ENCODE results near the gene MIB2.
"Not testable (repeated sequence)": the region's sequence is repeated elsewhere in the genome, so short reads cannot be mapped to it uniquely, and the experiment has no call there.

The MIB2 gene

GRCh38 chr1:1669468-1670440 lies 54.5 kb downstream of the MIB2 start:
- Histone ChIP-seq H3K36me3 (ENCODE audit: control insufficient read depth in 4 of 4, insufficient read depth in 4 of 4, low read length in 3 of 4) (peaks cover 0 to 68% (median 37%) of the 10 kb centered on the region in 4 experiments), H3K4me3 (ENCODE audit: control insufficient read depth in 1 of 7, extremely low read depth in 1 of 7, insufficient read depth in 4 of 7, low read depth in 2 of 7, low read length in 6 of 7) (no peak overlapping the region), H3K4me1 (ENCODE audit: control extremely low read depth in 1 of 4, control insufficient read depth in 4 of 4, insufficient read depth in 4 of 4, low read length in 3 of 4) (no peaks in the 10 kb centered on the region), H3K27me3 (replicated peaks in 2 of 5; ENCODE audit: control insufficient read depth in 4 of 5, insufficient read depth in 5 of 5, low read length in 4 of 5) (no peaks in the 10 kb centered on the region), H3K9me3 (ENCODE audit: control extremely low read depth in 1 of 5, control insufficient read depth in 4 of 5, insufficient read depth in 2 of 5, low read depth in 1 of 5, low read length in 4 of 5) (no peaks in the 10 kb centered on the region), H3K27ac (ENCODE audit: insufficient read depth in 1 of 2, low read depth in 1 of 2, low read length in 2 of 2, poor library complexity in 1 of 2, severe bottlenecking in 2 of 2) (no peak overlapping the region)
- CTCF ChIA-PET = interaction anchor here (0.8 kb wide), 1 partner anchor 9 kb away, joined by 3 read pairs; no protein-coding TSS in a partner anchor
- 96% methylated on average over 37 of the region's 43 CpGs for WGBS (ENCODE audit: insufficient coverage)
- POLR2A ChIA-PET = no interaction called here
- no peak for DNase-seq

DNA sequence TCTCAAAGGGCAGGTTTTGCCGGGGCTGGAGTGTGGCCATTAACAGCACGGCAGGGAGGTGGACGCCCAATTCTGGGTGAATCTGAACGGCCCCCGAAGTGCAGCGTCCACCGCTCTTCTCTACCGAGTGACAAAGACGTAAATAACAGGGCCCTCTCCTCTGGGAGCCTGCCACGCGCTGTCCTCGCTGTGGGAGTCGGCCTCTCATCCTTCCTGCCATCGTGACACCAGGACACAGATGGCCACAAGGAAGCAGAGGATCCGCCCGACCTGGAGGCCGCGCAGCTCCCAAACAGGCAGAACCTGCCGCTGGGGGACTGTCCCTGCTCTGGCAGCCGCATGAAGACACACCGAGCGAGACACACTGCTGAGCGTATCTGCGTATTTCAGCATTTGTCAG lies 55.6 kb downstream of the MIB2 start:
- H3K9me3 ChIP-seq (ENCODE audit: control extremely low read depth in 1 of 5, control insufficient read depth in 4 of 5, insufficient read depth in 2 of 5, low read depth in 1 of 5, low read length in 4 of 5) = no peaks in the 10 kb centered on the region
- no peaks in the 10 kb centered on the region for H3K27me3 ChIP-seq (replicated peaks in 2 of 5; ENCODE audit: control insufficient read depth in 4 of 5, insufficient read depth in 5 of 5, low read length in 4 of 5)
- no peak overlapping the region for H3K27ac ChIP-seq (ENCODE audit: insufficient read depth in 1 of 2, low read depth in 1 of 2, low read length in 2 of 2, poor library complexity in 1 of 2, severe bottlenecking in 2 of 2)
- ChIA-PET CTCF (no interaction called here), POLR2A (no interaction called here)
- DNase-seq = no peak
- H3K36me3 ChIP-seq (ENCODE audit: control insufficient read depth in 4 of 4, insufficient read depth in 4 of 4, low read length in 3 of 4) = peaks cover 0 to 58% (median 26%) of the 10 kb centered on the region in 4 experiments
- no peak overlapping the region for H3K4me3 ChIP-seq (ENCODE audit: control insufficient read depth in 1 of 7, extremely low read depth in 1 of 7, insufficient read depth in 4 of 7, low read depth in 2 of 7, low read length in 6 of 7)
- WGBS (ENCODE audit: insufficient coverage) = 98% methylated on average over 24 of the region's 24 CpGs
- no peaks in the 10 kb centered on the region for H3K4me1 ChIP-seq (ENCODE audit: control extremely low read depth in 1 of 4, control insufficient read depth in 4 of 4, insufficient read depth in 4 of 4, low read length in 3 of 4)

- H3K36me3 ChIP-seq (ENCODE audit: control insufficient read depth in 4 of 4, insufficient read depth in 4 of 4, low read length in 3 of 4) = peaks cover 0 to 51% (median 24%) of the 10 kb centered on the region in 4 experiments
- CTCF ChIA-PET = no interaction called here
- WGBS (ENCODE audit: insufficient coverage) = 89% methylated on average over 19 of the region's 27 CpGs
Measured at GRCh38 chr1:1671365-1672119, 56.2 kb downstream of the MIB2 start.

DNA sequence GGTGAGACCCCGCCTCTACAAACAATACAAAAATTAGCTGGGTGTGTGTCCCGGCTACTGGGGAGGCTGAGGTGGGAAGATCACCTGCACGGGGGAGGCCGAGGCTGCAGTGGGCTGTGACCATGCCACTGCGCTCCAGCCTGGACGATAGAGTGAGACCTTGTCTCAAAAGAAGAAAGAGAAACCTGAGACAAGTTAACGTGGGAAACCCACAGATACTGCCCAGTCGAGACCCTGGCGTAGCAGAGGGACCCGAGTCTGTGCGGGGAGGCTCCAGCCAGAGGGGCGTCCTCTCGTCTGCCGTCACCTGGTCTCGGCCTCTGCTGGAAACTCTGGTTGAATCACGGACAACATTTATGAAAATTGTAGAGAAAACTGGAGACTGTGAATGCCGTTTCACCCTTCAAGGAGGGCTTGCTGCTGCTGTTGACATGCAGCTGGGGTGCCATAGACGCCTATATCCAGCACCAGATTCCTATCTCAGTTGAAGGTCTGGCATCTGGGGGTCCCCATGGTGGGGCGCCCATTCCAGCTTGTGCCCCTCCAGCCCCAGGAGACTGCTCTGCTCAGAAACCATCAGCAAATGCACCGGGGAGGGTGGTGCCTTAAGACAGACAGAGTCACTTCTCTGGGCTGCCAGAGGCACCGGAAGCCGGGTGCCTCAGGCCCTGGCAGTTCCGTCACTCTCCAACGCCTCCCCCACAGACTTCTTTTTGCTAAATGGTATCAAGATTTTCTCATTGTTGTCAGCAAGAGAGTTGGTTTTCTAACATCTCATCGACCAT lies 57.1 kb downstream of the MIB2 start:
- H3K9me3 ChIP-seq (ENCODE audit: control extremely low read depth in 1 of 5, control insufficient read depth in 4 of 5, insufficient read depth in 2 of 5, low read depth in 1 of 5, low read length in 4 of 5) = no peaks in the 10 kb centered on the region
- peaks cover 0 to 2% (median 1%) of the 10 kb centered on the region in 4 experiments for H3K4me1 ChIP-seq (ENCODE audit: control extremely low read depth in 1 of 4, control insufficient read depth in 4 of 4, insufficient read depth in 4 of 4, low read length in 3 of 4)
- DNase-seq = no peak
- no peak overlapping the region for H3K27ac ChIP-seq (ENCODE audit: insufficient read depth in 1 of 2, low read depth in 1 of 2, low read length in 2 of 2, poor library complexity in 1 of 2, severe bottlenecking in 2 of 2)
- H3K4me3 ChIP-seq (ENCODE audit: control insufficient read depth in 1 of 7, extremely low read depth in 1 of 7, insufficient read depth in 4 of 7, low read depth in 2 of 7, low read length in 6 of 7) = no peak overlapping the region
- 96% methylated on average over 23 of the region's 25 CpGs for WGBS (ENCODE audit: insufficient coverage)
- H3K36me3 ChIP-seq (ENCODE audit: control insufficient read depth in 4 of 4, insufficient read depth in 4 of 4, low read length in 3 of 4) = peaks cover 0 to 48% (median 23%) of the 10 kb centered on the region in 4 experiments
- H3K27me3 ChIP-seq (replicated peaks in 2 of 5; ENCODE audit: control insufficient read depth in 4 of 5, insufficient read depth in 5 of 5, low read length in 4 of 5) = no peaks in the 10 kb centered on the region
- ChIA-PET POLR2A (no interaction called here), CTCF (no interaction called here)

More at GRCh38 chr1:1671365-1672119, 56.2 kb downstream of the MIB2 start:
- no peak for DNase-seq
- Histone ChIP-seq H3K9me3 (ENCODE audit: control extremely low read depth in 1 of 5, control insufficient read depth in 4 of 5, insufficient read depth in 2 of 5, low read depth in 1 of 5, low read length in 4 of 5) (no peaks in the 10 kb centered on the region), H3K4me3 (ENCODE audit: control insufficient read depth in 1 of 7, extremely low read depth in 1 of 7, insufficient read depth in 4 of 7, low read depth in 2 of 7, low read length in 6 of 7) (no peak overlapping the region), H3K27me3 (replicated peaks in 2 of 5; ENCODE audit: control insufficient read depth in 4 of 5, insufficient read depth in 5 of 5, low read length in 4 of 5) (no peaks in the 10 kb centered on the region), H3K27ac (ENCODE audit: insufficient read depth in 1 of 2, low read depth in 1 of 2, low read length in 2 of 2, poor library complexity in 1 of 2, severe bottlenecking in 2 of 2) (no peak overlapping the region), H3K4me1 (ENCODE audit: control extremely low read depth in 1 of 4, control insufficient read depth in 4 of 4, insufficient read depth in 4 of 4, low read length in 3 of 4) (no peaks in the 10 kb centered on the region)
- POLR2A ChIA-PET = no interaction called here

GRCh38 chr1:1674806-1675205 lies 59.5 kb downstream of the MIB2 start:
- H3K27ac ChIP-seq (ENCODE audit: insufficient read depth in 1 of 2, low read depth in 1 of 2, low read length in 2 of 2, poor library complexity in 1 of 2, severe bottlenecking in 2 of 2); DNase-seq; H3K4me3 ChIP-seq (ENCODE audit: control insufficient read depth in 1 of 7, extremely low read depth in 1 of 7, insufficient read depth in 4 of 7, low read depth in 2 of 7, low read length in 6 of 7); H3K9me3 ChIP-seq (ENCODE audit: control extremely low read depth in 1 of 5, control insufficient read depth in 4 of 5, insufficient read depth in 2 of 5, low read depth in 1 of 5, low read length in 4 of 5); POLR2A ChIA-PET; CTCF ChIA-PET; H3K27me3 ChIP-seq (replicated peaks in 2 of 5; ENCODE audit: control insufficient read depth in 4 of 5, insufficient read depth in 5 of 5, low read length in 4 of 5): not testable (repeated sequence)
- Histone ChIP-seq H3K36me3 (ENCODE audit: control insufficient read depth in 4 of 4, insufficient read depth in 4 of 4, low read length in 3 of 4) (peaks cover 0 to 30% (median 18%) of the 10 kb centered on the region in 4 experiments), H3K4me1 (ENCODE audit: control extremely low read depth in 1 of 4, control insufficient read depth in 4 of 4, insufficient read depth in 4 of 4, low read length in 3 of 4) (peaks cover 0 to 21% (median 18%) of the 10 kb centered on the region in 4 experiments)
- WGBS (ENCODE audit: insufficient coverage) = 100% methylated on average over 7 of the region's 21 CpGs

GRCh38 chr1:1675218-1675617 lies 59.9 kb downstream of the MIB2 start:
- WGBS (ENCODE audit: insufficient coverage) = no CpG with 5 or more reads among the region's 18 CpGs
- H3K4me1 ChIP-seq (ENCODE audit: control extremely low read depth in 1 of 4, control insufficient read depth in 4 of 4, insufficient read depth in 4 of 4, low read length in 3 of 4) = peaks cover 0 to 21% (median 18%) of the 10 kb centered on the region in 4 experiments
- POLR2A ChIA-PET; DNase-seq; H3K4me3 ChIP-seq (ENCODE audit: control insufficient read depth in 1 of 7, extremely low read depth in 1 of 7, insufficient read depth in 4 of 7, low read depth in 2 of 7, low read length in 6 of 7); H3K27ac ChIP-seq (ENCODE audit: insufficient read depth in 1 of 2, low read depth in 1 of 2, low read length in 2 of 2, poor library complexity in 1 of 2, severe bottlenecking in 2 of 2); H3K27me3 ChIP-seq (replicated peaks in 2 of 5; ENCODE audit: control insufficient read depth in 4 of 5, insufficient read depth in 5 of 5, low read length in 4 of 5); H3K9me3 ChIP-seq (ENCODE audit: control extremely low read depth in 1 of 5, control insufficient read depth in 4 of 5, insufficient read depth in 2 of 5, low read depth in 1 of 5, low read length in 4 of 5); CTCF ChIA-PET: not testable (repeated sequence)
- H3K36me3 ChIP-seq (ENCODE audit: control insufficient read depth in 4 of 4, insufficient read depth in 4 of 4, low read length in 3 of 4) = peaks cover 0 to 27% (median 17%) of the 10 kb centered on the region in 4 experiments
